HG03108 (cell line): ENCODE measurements around the gene POU2AF3.
"Not testable (repeated sequence)": the region's sequence is repeated elsewhere in the genome, so short reads cannot be mapped to it uniquely, and the experiment has no call there.

ENCODE experiments used
- ATAC-seq: cut with Tn5 transposase; IDR thresholded peaks from one replicate; pipeline ENCODE4 v1.9.1; 2021; ENCODE audit warnings: moderate library complexity; ENCODE audit not compliant: unreplicated experiment

POU2AF3 gene

DNA sequence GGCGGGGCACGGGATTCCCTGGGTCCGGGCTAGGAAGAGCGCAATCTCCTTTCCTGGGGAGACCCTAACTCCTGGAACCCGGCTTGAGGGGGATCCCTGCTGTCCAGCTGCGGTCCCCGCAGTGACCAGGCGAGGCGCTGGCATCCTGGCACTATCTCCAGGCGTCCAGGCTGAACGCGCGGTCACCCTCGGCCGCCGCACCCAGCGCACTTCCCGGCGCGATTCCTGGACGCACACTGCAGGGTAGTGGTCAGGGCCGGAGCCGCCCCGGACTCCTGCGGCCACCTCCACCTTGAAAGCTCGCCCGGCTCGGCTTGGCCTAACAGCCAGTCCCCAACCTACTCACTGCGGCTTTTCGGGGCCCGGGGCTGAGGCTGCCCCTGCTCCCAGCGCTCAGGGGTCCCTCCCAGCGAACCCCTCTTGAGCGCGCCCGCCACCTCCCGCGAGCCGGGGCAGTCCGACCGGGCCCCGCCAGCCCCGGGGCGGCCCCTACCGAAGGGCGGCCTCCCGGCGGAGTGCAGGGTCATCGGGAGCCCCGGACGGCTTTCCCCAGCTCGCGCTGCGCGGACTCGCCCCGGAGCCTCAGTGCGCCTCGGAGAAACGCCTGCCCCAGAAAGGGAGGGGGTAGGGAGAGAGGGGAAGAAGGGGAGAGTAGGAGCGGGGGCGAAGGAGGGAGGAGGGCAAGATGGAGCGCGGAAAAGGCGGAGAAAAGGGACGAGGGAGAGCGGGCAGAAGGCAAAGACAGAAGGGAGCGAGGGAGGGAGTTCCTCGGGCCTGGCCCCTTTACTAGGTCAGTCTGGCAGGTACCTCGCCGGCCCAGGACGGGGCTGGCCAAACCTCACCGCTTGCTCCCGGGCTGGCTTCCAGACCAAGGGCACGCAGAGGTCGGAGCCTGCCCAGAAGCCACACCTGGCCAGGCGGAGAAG is 1.0 kb downstream of the POU2AF3 start:
- peak; percentile 81 for ATAC-seq

DNA sequence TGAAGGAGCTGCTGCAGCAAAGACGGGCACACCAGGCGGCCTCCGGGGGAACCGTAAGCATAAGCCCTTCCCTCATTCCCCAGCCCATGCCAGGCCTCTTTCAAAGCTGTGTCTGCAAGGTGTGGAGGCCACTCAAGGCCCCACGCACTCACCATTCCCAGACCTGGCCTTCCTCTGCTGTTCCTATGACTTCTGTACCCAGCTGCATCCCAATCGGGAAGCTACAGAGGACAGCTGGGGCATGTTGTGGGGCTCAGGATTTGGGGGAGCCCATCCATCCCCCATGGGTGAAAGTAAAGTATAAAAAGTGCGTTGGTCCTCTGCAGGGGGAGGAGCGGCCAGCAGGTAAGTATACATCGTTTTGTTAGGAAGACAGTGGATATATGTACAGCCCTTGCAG is 2.2 kb downstream of the POU2AF3 start:
- ATAC-seq = no peak

- no peak for ATAC-seq
Observed at GRCh38 chr11:111301004-111301841, 2.9 kb downstream of the POU2AF3 start.

DNA sequence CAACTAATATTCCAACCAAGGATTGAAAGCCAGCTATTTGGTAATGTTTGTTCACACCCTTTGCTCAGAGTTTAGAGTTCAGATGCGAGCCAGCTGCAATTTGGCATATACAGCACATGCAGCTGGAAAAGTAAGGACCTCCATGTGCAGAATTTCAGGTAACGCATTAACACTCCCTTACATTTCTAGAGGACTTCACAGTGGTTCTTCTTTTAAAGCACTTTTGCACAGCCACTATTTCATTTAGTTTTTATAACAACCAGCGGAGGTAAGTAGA is 3.4 kb downstream of the POU2AF3 start:
- no peak for ATAC-seq

DNA sequence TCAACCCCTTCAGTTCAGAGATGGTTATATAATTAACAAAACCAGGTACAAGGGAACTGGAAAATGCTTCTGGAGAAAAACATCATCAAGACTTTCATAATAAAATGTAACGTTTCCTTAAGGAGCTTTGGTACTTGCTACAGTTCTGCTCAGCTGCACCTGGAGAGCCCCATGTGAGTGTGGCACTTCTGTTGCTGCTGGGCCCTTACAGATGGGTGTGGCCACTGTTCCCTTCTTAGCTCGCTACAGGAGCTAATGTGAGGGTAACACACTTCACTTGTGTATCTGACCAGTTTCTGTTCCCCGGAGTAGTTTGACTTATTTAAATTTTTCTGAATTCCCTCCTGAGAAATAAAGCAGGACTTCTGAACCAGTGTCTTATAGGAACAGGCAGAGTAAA is 4.0 kb downstream of the POU2AF3 start:
- ATAC-seq = no peak

- ATAC-seq = no peak
Observed at GRCh38 chr11:111303461-111303860, 5.1 kb downstream of the POU2AF3 start.

GRCh38 chr11:111305162-111305802 is 6.9 kb downstream of the POU2AF3 start:
- no peak for ATAC-seq

GRCh38 chr11:111305876-111306275 is 7.5 kb downstream of the POU2AF3 start:
- no peak for ATAC-seq

DNA sequence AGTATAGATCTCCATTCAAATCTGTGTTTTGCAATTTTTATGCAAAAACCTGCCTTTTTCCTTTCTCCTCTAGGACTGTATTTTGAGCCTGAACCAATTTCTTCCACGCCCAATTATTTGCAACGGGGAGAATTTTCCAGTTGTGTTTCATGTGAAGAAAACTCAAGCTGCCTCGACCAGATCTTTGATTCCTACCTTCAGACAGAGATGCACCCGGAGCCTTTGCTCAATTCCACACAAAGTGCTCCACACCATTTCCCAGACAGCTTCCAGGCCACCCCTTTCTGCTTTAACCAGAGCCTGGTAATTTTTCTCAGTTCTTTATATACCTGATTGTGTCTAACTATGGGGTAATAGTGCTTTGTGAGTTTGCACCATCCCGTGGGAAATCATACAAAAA is 8.0 kb downstream of the POU2AF3 start:
- ATAC-seq = no peak

- no peak for ATAC-seq
Observed at GRCh38 chr11:111307472-111308108, 9.2 kb downstream of the POU2AF3 start.

DNA sequence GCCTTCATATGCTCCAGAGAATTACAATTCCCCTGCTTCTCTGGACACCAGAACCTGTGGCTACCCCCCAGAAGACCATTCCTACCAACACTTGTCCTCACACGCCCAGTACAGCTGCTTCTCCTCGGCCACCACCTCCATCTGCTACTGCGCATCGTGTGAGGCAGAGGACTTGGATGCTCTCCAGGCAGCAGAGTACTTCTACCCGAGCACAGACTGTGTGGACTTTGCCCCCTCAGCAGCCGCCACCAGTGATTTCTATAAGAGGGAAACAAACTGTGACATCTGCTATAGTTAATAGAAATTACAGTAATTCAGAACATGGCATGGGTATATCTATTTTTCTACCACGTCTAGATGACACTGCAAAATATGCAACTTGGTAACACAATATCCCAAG is 9.8 kb downstream of the POU2AF3 start:
- no peak for ATAC-seq

- no peak for ATAC-seq
Observed at GRCh38 chr11:111309215-111309915, 11.0 kb downstream of the POU2AF3 start.

DNA sequence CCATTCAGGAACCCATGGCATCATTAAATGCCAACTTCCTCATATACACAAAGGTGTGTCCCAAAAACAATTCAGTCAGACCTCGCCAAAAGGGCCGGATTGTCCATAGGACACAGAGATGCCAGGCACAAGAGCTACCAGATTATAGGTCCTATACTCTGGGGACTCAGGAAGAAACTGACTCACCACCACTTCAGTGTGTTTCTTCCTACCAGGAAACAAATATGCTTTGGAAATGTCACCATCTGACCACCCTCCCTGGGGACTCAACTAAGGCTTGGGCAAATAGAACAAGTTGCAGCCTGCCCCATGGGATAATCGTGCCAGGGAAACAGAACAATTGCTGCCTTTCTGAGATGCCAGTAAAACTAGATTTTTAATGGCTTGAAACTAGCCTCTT is 11.7 kb downstream of the POU2AF3 start:
- no peak for ATAC-seq

GRCh38 chr11:111310723-111311122 is 12.4 kb downstream of the POU2AF3 start:
- no peak for ATAC-seq

GRCh38 chr11:111312076-111312475 is 13.7 kb downstream of the POU2AF3 start:
- no peak for ATAC-seq

DNA sequence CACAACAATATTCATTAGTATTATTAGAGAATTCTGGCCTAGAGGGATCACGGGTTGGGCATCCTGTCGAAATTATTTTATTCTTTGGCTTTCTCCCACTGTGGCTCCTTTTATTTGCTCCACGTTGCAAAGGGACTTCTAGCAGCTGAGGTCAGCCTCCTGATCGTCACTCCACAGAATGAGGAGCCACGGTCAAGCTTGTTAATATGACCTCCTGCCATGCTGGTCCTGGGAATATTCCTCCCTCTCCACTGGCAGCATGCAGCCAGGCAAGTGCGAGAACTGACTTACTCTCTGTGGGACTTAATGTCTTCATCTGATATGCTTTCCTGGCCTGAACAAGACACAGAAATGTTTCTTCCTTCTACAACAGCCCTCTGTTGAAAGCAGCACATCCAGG is 20.9 kb downstream of the POU2AF3 start:
- ATAC-seq = no peak

DNA sequence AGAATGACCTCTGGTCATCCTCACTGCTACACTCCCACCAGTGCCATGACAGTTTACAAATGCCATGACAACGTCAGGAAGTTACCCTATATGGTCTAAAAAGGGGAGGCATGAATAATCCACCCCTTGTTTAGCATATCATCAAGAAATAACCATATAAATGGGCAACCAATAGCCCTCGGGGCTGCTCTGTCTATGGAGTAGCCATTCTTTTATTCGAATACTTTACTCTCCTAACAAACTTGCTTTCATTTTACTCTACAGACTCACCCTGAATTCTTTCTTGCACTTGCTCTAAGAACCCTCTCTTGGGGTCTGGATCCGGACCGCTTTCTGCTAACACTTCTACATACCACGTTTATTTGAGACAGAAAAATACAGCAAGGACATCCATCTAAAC is 21.9 kb downstream of the POU2AF3 start:
- not testable (repeated sequence) for ATAC-seq

GRCh38 chr11:111320728-111321568 is 22.6 kb downstream of the POU2AF3 start:
- ATAC-seq = no peak

DNA sequence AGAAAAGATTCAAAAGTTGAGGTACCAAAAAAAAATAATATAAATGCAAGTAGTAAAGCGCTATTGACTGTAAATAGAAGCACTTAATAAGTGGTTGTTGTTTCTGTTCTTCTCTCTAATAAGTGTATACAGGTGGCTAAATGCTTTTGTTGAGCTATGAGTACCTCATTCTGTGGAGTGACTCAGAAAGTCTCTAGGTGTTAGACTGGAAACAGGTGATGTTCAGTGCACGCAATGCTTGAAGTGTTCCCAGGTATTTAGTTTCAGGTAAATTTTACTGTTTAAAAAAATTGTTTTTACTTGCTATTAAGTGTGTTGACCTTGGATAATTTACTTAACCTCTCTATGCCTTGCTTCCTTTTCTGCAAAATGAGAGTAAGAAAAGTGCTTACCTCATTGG is 24.2 kb downstream of the POU2AF3 start:
- no peak for ATAC-seq

- ATAC-seq = no peak
Observed at GRCh38 chr11:111324277-111324720, 26.0 kb downstream of the POU2AF3 start.
